K562 (cell line): ENCODE results near the gene TARM1. TPM values are rescaled to one million over a fixed set of nuclear protein-coding genes. Genes with fewer than 3 reads are reported as not detected.

Experiments used
- BRD4 ChIP-seq: fragments of 200-600 bp; sonication (generic); IDR thresholded peaks from 2 replicates; pipeline ENCODE4 v1.6.1; 2017; ENCODE audit warnings: inconsistent platforms
- CCNT2 ChIP-seq: IDR thresholded peaks from 2 replicates; pipeline ENCODE4 v1.6.1; 2011; ENCODE audit warnings: borderline replicate concordance, low read depth, mild to moderate bottlenecking, moderate library complexity, mixed read lengths, low read length; ENCODE audit not compliant: insufficient read length; ENCODE audit errors: extremely low read depth
- CHD2 ChIP-seq: IDR thresholded peaks from 2 replicates; pipeline ENCODE4 v1.6.1; 2011; ENCODE audit warnings: low read depth, low read length
- ETS1 ChIP-seq: conservative IDR thresholded peaks from 2 replicates; pipeline ENCODE4 v1.6.1; 2011; ENCODE audit warnings: low read depth, mild to moderate bottlenecking, low read length; ENCODE audit not compliant: control insufficient read depth
- HMG20A ChIP-seq: fragments of 450-650 bp; formaldehyde crosslinking; conservative IDR thresholded peaks from 2 replicates; pipeline ENCODE4 v1.4.0; 2020; ENCODE audit warnings: mild to moderate bottlenecking, mixed read lengths
- KAT2B ChIP-seq: IDR thresholded peaks from one replicate; pipeline ENCODE4 v1.6.1; 2012; ENCODE audit warnings: low read depth, mild to moderate bottlenecking, control low read depth, inconsistent platforms, low read length, moderate library complexity
- MYC ChIP-seq, 2 experiments: fragments of 250-450 bp in 1 of 2; sonication (Bioruptor Pico) in 1 of 2; IDR thresholded peaks; 2 replicates each; pipeline versions ENCODE4 v1.5.1 to v1.6.1; 2012 to 2021; ENCODE audit warnings: low read depth in 2 of 2, borderline replicate concordance in 1 of 2, improper control_type of control experiment in 1 of 2, low read length in 1 of 2, mild to moderate bottlenecking in 1 of 2, moderate library complexity in 1 of 2
- NR2C1 ChIP-seq, 2 experiments: fragments of 450-650 bp; IDR thresholded peaks; 2 replicates each; pipeline ENCODE4 v1.6.1; 2017; ENCODE audit warnings: mild to moderate bottlenecking in 2 of 2, antibody characterized with exemption in 1 of 2, inconsistent platforms in 1 of 2, missing compliant biosample characterization in 1 of 2, missing genetic modification characterization in 1 of 2
- NR2C2 ChIP-seq, 2 experiments: fragments of 200-800 bp in 1 of 2; sonication (Bioruptor generic) in 1 of 2; sonication (generic) in 1 of 2; formaldehyde crosslinking in 1 of 2; IDR thresholded peaks; 2 replicates each; pipeline versions ENCODE4 v1.6.1 to v1.8.0; 2016 to 2022; ENCODE audit warnings: mild to moderate bottlenecking in 1 of 2, missing compliant biosample characterization in 1 of 2, missing genetic modification characterization in 1 of 2, missing genetic modification reagents in 1 of 2
- PRMT5 ChIP-seq: sonication (generic); formaldehyde crosslinking; IDR thresholded peaks from 2 replicates; pipeline ENCODE4 v1.5.0; 2020; ENCODE audit warnings: missing genetic modification reagents
- RFX1 ChIP-seq: fragments of 450-650 bp; IDR thresholded peaks from 2 replicates; pipeline ENCODE4 v1.6.1; 2016; ENCODE audit warnings: mild to moderate bottlenecking, moderate library complexity
- SRF ChIP-seq, 2 experiments: fragments of 250-450, 450-650 bp in 1 of 2; sonication (Bioruptor Pico) in 1 of 2; sonication (generic) in 1 of 2; formaldehyde crosslinking; IDR thresholded peaks; 2 replicates each; pipeline versions ENCODE4 v1.5.0 to v1.5.1; 2020 to 2022; ENCODE audit warnings: mild to moderate bottlenecking in 1 of 2, missing genetic modification reagents in 1 of 2
- STAG1 ChIP-seq: sonication (generic); formaldehyde crosslinking; IDR thresholded peaks from 2 replicates; pipeline ENCODE4 v1.5.0; 2020; ENCODE audit warnings: missing genetic modification reagents, borderline replicate concordance
- XRCC5 ChIP-seq: fragments of 200-400 bp; formaldehyde crosslinking; IDR thresholded peaks from 2 replicates; pipeline ENCODE4 v1.6.1; 2017; ENCODE audit warnings: low read depth, mild to moderate bottlenecking, low read length
- ZBTB12 ChIP-seq: fragments of 250-450 bp; sonication (Bioruptor Pico); IDR thresholded peaks from 2 replicates; pipeline ENCODE4 v1.4.0; 2020
- ZNF217 ChIP-seq: sonication (generic); formaldehyde crosslinking; IDR thresholded peaks from 2 replicates; pipeline ENCODE4 v1.8.0; 2022; ENCODE audit warnings: mild to moderate bottlenecking, missing genetic modification reagents
- ZNF316 ChIP-seq: fragments of 450-650 bp; IDR thresholded peaks from 2 replicates; pipeline ENCODE4 v1.6.1; 2016
- ZNF609 ChIP-seq: sonication (generic); formaldehyde crosslinking; IDR thresholded peaks from 2 replicates; pipeline ENCODE4 v1.8.1; 2023; ENCODE audit warnings: missing genetic modification reagents, mild to moderate bottlenecking, borderline replicate concordance
- ZNF695 ChIP-seq: fragments of 450-650 bp; formaldehyde crosslinking; IDR thresholded peaks from 2 replicates; pipeline ENCODE4 v1.4.0; 2020; ENCODE audit warnings: mild to moderate bottlenecking, moderate library complexity
- polyA plus RNA-seq, 8 experiments: library from polyadenylated mRNA; depleted of rRNA in 4 of 8; stranded (reverse) in 5 of 8; unstranded in 3 of 8; fragments of >200 nt; fragmentation: Nextera tagmentation in 2 of 8; fragmentation: Illumina TruSeq in 1 of 8; extraction: Ambion mirVana in 2 of 8; extraction: Trizol in 1 of 8; gene quantifications; 2 replicates each; pipeline versions ENCODE4 v1.2.1 to v1.2.3, GENCODE V29; 2011 to 2014; ENCODE audit warnings: inconsistent platforms in 1 of 8, missing spikeins in 1 of 8
- total RNA-seq, 7 experiments: library from RNA; depleted of rRNA in 6 of 7; stranded (reverse); fragments of >200 nt in 6 of 7; fragmentation: Illumina TruSeq in 2 of 7; extraction: Trizol in 2 of 7; gene quantifications; 2 replicates each; pipeline versions ENCODE4 v1.2.1 to v1.2.3, GENCODE V29; 2011 to 2021; ENCODE audit warnings: low replicate concordance in 1 of 7

TARM1 gene
- total and polyA plus RNA-seq, 9 of the 15 experiments (the other 6 are each of a cell fraction or from before 2014, with no cell fraction given), result not detected

- no peak for TF ChIP-seq BRD4
- TF ChIP-seq ZNF316, result no peak
- no peak for TF ChIP-seq KAT2B
- TF ChIP-seq NR2C2 (CRISPR knock-in tag; IDR thresholded peaks at IDR 0.05), result peak; percentile 79; the same call in 1 of the 2 replicates
- peak; percentile 94 for TF ChIP-seq NR2C2 (tag; IDR thresholded peaks at IDR 0.05)
- peak; percentile 84 for TF ChIP-seq CHD2
- TF ChIP-seq SRF (CRISPR knock-in tag; IDR thresholded peaks at IDR 0.05), result no peak
- TF ChIP-seq RFX1, result no peak
- TF ChIP-seq XRCC5, result peak; percentile 83
- TF ChIP-seq NR2C1 (IDR thresholded peaks at IDR 0.05), result peak; percentile 86
- TF ChIP-seq NR2C1 (tag; IDR thresholded peaks at IDR 0.05), result peak; percentile 88
- peak; percentile 98 for TF ChIP-seq ZBTB12 (CRISPR knock-in tag)
- TF ChIP-seq ZNF217, result no peak
- no peak for TF ChIP-seq ZNF695 (CRISPR knock-in tag)
- peak; percentile 38; the same call in 1 of the 2 replicates for TF ChIP-seq ZNF609 (CRISPR knock-in tag)
- no peak for TF ChIP-seq CCNT2
- peak; percentile 92 for TF ChIP-seq MYC (IDR thresholded peaks at IDR 0.05; ENCODE audit: low read depth, low read length)
- TF ChIP-seq MYC (CRISPR knock-in tag; IDR thresholded peaks at IDR 0.05; ENCODE audit: borderline replicate concordance, low read depth), result peak; percentile 90
- no peak for TF ChIP-seq HMG20A (CRISPR knock-in tag)
- TF ChIP-seq PRMT5 (CRISPR knock-in tag), result no peak
- TF ChIP-seq STAG1, result no peak
- peak; percentile 98 for TF ChIP-seq ETS1
Measured at GRCh38 chr19:54115109-54116063, 34.2 kb upstream of the TARM1 start, which contains the start of the genes PRPF31 and TFPT (continued).
